Psoas muscle (tissue), 8 donors: ENCODE results near the gene HOXD9. TPM values are rescaled to one million over a fixed set of nuclear protein-coding genes. Genes with fewer than 3 reads are reported as not detected.
A peak's percentile ranks its signal among the peaks of the same experiment; 100 is the strongest.

ENCODE experiments used
- ATAC-seq, 4 donors: fragments of 200-7000 bp; cut with Tn5 transposase; one replicate each; pipeline ENCODE4 v1.9.1; 2020; ENCODE audit warnings: moderate library complexity in 3 of 4, mild to moderate bottlenecking in 2 of 4
- DNase-seq, 2 donors: peaks; one replicate each; pipeline ENCODE4 v3.0.0-alpha.2; 2020
- H3K27ac ChIP-seq: fragments of 200-600 bp; one replicate; pipeline ENCODE4 v1.8.0; 2022
- H3K27me3 ChIP-seq, 3 donors: fragments of 200-600 bp in 1 of 3; one replicate each; pipeline versions ENCODE4 v1.6.1 to v1.8.0; 2013 to 2022; ENCODE audit warnings: low read length in 2 of 3, mild to moderate bottlenecking in 2 of 3, moderate library complexity in 1 of 3; ENCODE audit not compliant: insufficient read depth in 3 of 3
- H3K36me3 ChIP-seq, 2 donors: fragments of 200-600 bp in 1 of 2; one replicate each; pipeline versions ENCODE4 v1.6.1 to v1.8.0; 2013 to 2022; ENCODE audit warnings: low read depth in 1 of 2, mild to moderate bottlenecking in 1 of 2, moderate library complexity in 1 of 2; ENCODE audit not compliant: insufficient read depth in 1 of 2
- H3K4me1 ChIP-seq: fragments of 200-600 bp; one replicate; pipeline ENCODE4 v1.8.0; 2022
- H3K4me3 ChIP-seq: fragments of 200-600 bp; one replicate; pipeline ENCODE4 v1.8.0; 2022; ENCODE audit warnings: mild to moderate bottlenecking
- H3K9me3 ChIP-seq: fragments of 200-600 bp; one replicate; pipeline ENCODE4 v1.8.0; 2022
- WGBS, 3 donors: extraction: QIAGEN DNeasy Blood & Tissue Kit; methylation state at CpG; one replicate each; pipeline versions ENCODE4 v1.1.6 to v1.1.7; 2013; 5-methylcytosine and 5-hydroxymethylcytosine counted together
- intact Hi-C, 2 donors: fragments of 100-400 bp; cut with DNase I; formaldehyde crosslinking; loops; one replicate each; pipeline versions ENCODE4 v1.11.0 to v1.14.2; 2022
- polyA plus RNA-seq, 3 donors: library from polyadenylated mRNA; stranded (reverse); fragments of 200-250 nt; gene quantifications; one replicate each; pipeline ENCODE4 v1.2.3, GENCODE V29; 2013
- total RNA-seq, 4 donors: library from RNA; stranded (reverse); fragmentation: NEBNext Ultra II Directional in 2 of 4; extraction: Animal tissue kit (Norgen Biotek cat#: 25700) in 2 of 4; gene quantifications; one replicate each; pipeline versions ENCODE4 v1.2.1 to v1.2.4, GENCODE V29; 2021 to 2023
- TF ChIP-seq, protein P1 (sequence below): fragments of 200-600 bp; IDR thresholded peaks from one replicate; pipeline ENCODE4 v1.8.0; 2022; ENCODE audit warnings: antibody characterized with exemption
- donor health status: healthy with polysubstance abuse.
- donor health status: DM: no; HTN: no; CAD: no; lungs with moderate emphysema.
- donor health status: Bipolar disorder and iron deficiency.
- donor health status: healthy.
- donor health status: DM: yes; HTN: yes; CAD: no.
- donor health status: DM: no; HTN: no; CAD: no.
- donor health status: DM: no; HTN: no; CAD: no.
- donor health status: DM: yes; HTN: yes; CAD: no.

HOXD9 gene
- total and polyA plus RNA-seq, 7 donors, result 0.43 to 4.4 (median 1.7) TPM

DNA sequence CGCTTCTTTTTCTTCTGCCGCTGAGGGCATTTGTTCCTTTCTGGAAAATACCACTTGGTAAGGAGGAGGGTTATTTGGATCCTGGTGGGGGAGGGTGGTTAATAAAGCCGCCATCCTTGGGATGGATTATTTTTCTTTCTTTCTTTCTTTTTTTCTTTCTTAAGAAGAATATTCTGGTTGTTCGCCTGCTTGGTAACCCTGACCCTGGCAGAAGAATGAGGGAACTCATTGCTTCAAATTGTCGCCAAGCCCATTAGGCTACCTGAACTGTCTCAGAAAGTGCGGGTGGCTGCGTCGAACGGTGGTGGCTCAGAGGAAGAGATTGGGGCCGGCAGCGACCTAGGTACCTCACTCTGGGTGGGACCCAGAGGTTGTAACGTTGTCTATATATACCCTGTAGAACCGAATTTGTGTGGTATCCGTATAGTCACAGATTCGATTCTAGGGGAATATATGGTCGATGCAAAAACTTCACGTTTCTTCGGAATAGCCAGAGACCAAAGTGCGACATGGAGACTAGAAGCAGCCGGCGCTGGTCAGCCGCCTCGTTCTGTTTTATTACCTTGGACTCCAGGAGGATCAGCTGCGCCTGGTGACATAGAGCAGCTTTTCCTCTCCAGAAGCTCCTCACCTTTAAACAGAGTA, 27.5 kb downstream of the HOXD9 start:
- peaks cover 2 to 38% of the 10 kb centered on the region in 2 donors for H3K36me3 ChIP-seq

DNA sequence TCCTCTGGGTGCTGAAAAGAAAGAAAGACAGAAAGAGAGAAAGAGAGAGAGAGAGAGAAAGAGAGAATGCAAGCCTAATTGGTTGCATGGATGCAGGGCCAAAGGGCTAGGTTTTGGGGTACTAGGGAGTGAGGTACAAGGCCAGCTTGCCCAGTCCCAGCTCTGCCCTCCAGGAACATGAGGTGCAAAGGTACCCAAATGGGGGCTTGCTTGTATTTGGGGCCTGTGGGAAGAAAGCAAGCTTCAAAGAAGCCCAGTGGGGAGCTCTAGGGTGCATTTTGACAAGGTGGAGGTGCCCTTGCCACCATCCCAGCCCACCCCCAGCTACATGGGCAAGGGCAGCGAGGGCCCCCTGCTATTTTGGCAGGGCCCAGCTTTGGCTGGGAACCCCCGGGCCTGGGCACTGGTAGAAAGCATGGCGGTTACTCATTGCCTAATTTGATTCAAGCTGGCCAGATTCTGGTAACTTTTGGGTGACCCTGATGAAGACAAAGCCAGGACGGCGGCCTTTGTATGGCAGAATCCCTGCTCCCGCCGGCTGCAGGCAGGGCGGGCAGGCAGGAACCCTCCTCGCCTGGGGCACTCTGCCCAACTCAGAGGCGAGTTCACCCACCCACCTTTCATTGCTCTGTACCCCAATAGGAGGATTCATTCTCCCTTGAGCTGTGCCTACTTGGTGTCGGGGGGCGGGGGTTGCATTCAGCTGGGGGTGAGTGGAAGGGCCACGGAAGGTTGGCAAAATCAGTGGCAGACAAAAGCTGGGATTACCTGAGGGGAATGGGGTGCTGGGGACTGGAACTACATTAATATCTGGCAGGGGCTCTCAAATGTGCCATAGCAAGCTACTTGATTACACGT, 28.3 kb downstream of the HOXD9 start:
- Histone ChIP-seq H3K4me3 (no peak overlapping the region), H3K27me3 (no peaks in the 10 kb centered on the region), H3K9me3 (no peaks in the 10 kb centered on the region), H3K4me1 (peaks cover 2% of the 10 kb centered on the region), H3K27ac (no peak overlapping the region), H3K36me3 (peaks cover 2 to 45% of the 10 kb centered on the region in 2 donors)
- intact Hi-C loops, result no loop called here
- ATAC-seq (no peak), DNase-seq (no peak)
- 86 to 90% (median 89%) methylated on average over 14 of the region's 14 CpGs for WGBS, 3 donors
- TF ChIP-seq, protein P1, sequence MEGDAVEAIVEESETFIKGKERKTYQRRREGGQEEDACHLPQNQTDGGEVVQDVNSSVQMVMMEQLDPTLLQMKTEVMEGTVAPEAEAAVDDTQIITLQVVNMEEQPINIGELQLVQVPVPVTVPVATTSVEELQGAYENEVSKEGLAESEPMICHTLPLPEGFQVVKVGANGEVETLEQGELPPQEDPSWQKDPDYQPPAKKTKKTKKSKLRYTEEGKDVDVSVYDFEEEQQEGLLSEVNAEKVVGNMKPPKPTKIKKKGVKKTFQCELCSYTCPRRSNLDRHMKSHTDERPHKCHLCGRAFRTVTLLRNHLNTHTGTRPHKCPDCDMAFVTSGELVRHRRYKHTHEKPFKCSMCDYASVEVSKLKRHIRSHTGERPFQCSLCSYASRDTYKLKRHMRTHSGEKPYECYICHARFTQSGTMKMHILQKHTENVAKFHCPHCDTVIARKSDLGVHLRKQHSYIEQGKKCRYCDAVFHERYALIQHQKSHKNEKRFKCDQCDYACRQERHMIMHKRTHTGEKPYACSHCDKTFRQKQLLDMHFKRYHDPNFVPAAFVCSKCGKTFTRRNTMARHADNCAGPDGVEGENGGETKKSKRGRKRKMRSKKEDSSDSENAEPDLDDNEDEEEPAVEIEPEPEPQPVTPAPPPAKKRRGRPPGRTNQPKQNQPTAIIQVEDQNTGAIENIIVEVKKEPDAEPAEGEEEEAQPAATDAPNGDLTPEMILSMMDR, result no peak

More for the DNA sequence above, 27.5 kb downstream of the HOXD9 start:
- Histone ChIP-seq H3K9me3 (no peaks in the 10 kb centered on the region), H3K27me3 (no peaks in the 10 kb centered on the region), H3K4me3 (no peak overlapping the region), H3K4me1 (peaks cover 9% of the 10 kb centered on the region), H3K27ac (no peak overlapping the region)
- intact Hi-C loops, result no loop called here
- WGBS, 3 donors, result 82 to 85% (median 82%) methylated on average over 24 of the region's 24 CpGs
- TF ChIP-seq, protein P1, result no peak
- DNase-seq (no peak), ATAC-seq (no peak)

DNA sequence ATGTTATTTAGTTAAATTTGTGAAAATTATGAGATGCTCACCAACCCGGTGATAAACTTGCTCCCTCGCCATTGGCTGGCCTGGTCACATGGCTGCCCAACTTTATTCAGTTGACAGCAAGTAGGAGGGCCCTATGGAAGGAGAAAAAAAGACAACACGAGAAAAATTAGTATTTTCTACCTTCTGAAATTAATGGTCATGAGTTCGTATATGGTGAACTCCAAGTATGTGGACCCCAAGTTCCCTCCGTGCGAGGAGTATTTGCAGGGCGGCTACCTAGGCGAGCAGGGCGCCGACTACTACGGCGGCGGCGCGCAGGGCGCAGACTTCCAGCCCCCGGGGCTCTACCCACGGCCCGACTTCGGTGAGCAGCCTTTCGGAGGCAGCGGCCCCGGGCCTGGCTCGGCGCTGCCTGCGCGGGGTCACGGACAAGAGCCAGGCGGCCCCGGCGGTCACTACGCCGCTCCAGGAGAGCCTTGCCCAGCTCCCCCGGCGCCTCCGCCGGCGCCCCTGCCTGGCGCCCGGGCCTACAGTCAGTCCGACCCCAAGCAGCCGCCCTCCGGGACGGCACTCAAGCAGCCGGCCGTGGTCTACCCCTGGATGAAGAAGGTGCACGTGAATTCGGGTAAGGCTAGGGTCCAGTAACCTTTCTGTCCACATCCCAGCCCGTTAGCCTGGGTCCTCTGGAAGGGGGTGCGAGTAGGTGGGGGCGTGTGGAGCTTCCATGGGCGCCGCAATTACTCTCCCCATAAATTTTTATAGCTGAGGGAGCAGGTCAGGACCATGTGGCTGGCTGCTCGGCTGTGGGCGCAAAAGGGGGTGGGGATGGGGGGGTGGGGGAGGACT, 29.1 kb downstream of the HOXD9 start, which contains the start of gene HOXD4:
TSS of gene HOXD4 (plus strand) at position 109 of the 846 bp plus-strand sequence. CDS start at position 193, 84 bp downstream.
- Histone ChIP-seq H3K9me3 (no peaks in the 10 kb centered on the region), H3K27me3 (no peaks in the 10 kb centered on the region), H3K4me3 (no peak within 1 kb of the TSS), H3K4me1 (no peaks in the 10 kb centered on the region), H3K36me3 (peaks cover 2 to 49% of the 10 kb centered on the region in 2 donors), H3K27ac (no peak within 1 kb of the TSS)
- DNase-seq, result peak in 1 of 2 donors; percentile 34
- intact Hi-C loops, result no loop called here
- ATAC-seq, result no peak
- TF ChIP-seq, protein P1, result no peak
- WGBS, 3 donors, result 76 to 85% (median 82%) methylated on average over 55 of the region's 55 CpGs

DNA sequence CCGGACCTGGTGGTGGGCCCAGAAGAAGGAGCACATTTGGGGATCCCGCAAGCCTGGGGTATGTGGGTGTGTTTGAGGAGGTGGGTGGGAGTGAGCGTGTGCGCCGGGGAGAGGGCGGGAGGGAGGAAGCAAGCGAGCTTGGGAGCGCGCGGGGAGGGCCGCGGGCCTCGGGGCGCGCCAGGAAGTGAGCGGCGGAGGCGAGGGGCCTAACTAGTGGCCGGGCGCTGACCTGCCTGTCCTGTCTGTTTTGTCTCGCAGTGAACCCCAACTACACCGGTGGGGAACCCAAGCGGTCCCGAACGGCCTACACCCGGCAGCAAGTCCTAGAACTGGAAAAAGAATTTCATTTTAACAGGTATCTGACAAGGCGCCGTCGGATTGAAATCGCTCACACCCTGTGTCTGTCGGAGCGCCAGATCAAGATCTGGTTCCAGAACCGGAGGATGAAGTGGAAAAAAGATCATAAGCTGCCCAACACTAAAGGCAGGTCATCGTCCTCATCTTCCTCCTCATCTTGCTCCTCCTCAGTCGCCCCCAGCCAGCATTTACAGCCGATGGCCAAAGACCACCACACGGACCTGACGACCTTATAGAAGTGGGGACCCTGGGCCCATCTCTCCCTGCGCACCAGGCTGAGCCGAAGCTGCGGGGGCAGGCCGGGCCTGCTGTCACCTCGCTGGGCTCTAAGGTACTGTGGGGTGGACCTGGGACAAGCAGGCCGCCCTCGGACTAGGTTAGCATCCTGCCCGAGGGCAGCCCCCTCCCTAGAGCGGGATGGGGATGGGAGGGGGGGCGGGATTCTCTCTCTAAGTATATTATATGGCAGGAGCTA, 30.0 kb downstream of the HOXD9 start:
- no peak for ATAC-seq
- WGBS, 3 donors, result 78 to 83% (median 82%) methylated on average over 48 of the region's 48 CpGs
- peaks cover 0 to 2% (median 0%) of the 10 kb centered on the region in 3 donors for H3K27me3 ChIP-seq
- H3K4me1 ChIP-seq, result no peaks in the 10 kb centered on the region
- intact Hi-C loops, result no loop called here
- H3K36me3 ChIP-seq, result peaks cover 2 to 49% of the 10 kb centered on the region in 2 donors
- no peak overlapping the region for H3K4me3 ChIP-seq
- no peak overlapping the region for H3K27ac ChIP-seq
- no peak for DNase-seq
- no peaks in the 10 kb centered on the region for H3K9me3 ChIP-seq
- TF ChIP-seq, protein P1, result no peak
